HCT116 (cell line): ENCODE results near the gene SYTL5. TPM values are rescaled to one million over a fixed set of nuclear protein-coding genes. Genes with fewer than 3 reads are reported as not detected.

Experiments
- ATAC-seq: fragments of 200-7000 bp; cut with Tn5 transposase; 2 replicates; pipeline ENCODE4 v1.9.1; 2020; ENCODE audit warnings: mild to moderate bottlenecking, moderate library complexity
- BruUV-seq: library from RNA; stranded (reverse); fragments of 400-500 nt; replicated peaks from 2 replicates; lab custom pipeline; 2021; lab: Mats Ljungman, UMichigan
- CTCF ChIA-PET: fragments of 300-600 bp; sonication (Branson Sonifier 250); formaldehyde crosslinking; loops from one replicate; lab custom pipeline; 2021; ENCODE audit warnings: antibody characterized with exemption; lab: Charles Lee
- POLR2A ChIA-PET: fragments of 300-600, 350-600 bp; sonication (Branson Sonifier 250); formaldehyde crosslinking; loops from one replicate; lab custom pipeline; 2021; ENCODE audit warnings: antibody characterized with exemption; lab: Charles Lee
- RAD21 ChIA-PET, 2 experiments: fragments of 300-600 bp; sonication (Branson Sonifier 250); formaldehyde crosslinking; loops; one replicate each; lab custom pipeline; 2023; ENCODE audit warnings: low total read pairs in 2 of 2; ENCODE audit not compliant: uncharacterized antibody in 2 of 2, unreplicated experiment in 2 of 2, low non-redundant PET in 1 of 2; lab: Charles Lee
- DNase-seq: peaks from one replicate; pipeline ENCODE4 v3.0.0-alpha.2; 2010; ENCODE audit warnings: low read depth, low spot score
- H2AFZ ChIP-seq: fragments of 200-600 bp; shearing (Covaris generic), sonication (generic); 2 replicates; pipeline ENCODE4 v1.6.1; 2017; ENCODE audit warnings: low read depth, mixed run types, mixed read lengths, antibody characterized with exemption, low read length; ENCODE audit not compliant: poor library complexity, severe bottlenecking
- H3K27ac ChIP-seq: 2 replicates; pipeline ENCODE4 v1.5.1; 2012; ENCODE audit warnings: low read depth, low read length
- H3K27me3 ChIP-seq: fragments of 200-600 bp; sonication (generic); 2 replicates; pipeline ENCODE4 v1.6.1; 2016; ENCODE audit warnings: mixed run types, low read length, mixed read lengths; ENCODE audit not compliant: insufficient read depth
- H3K36me3 ChIP-seq, 2 experiments: fragments of 200-500 bp in 1 of 2; fragments of 200-600 bp in 1 of 2; sonication (Bioruptor generic) in 1 of 2; sonication (generic) in 1 of 2; 2 replicates each; pipeline versions ENCODE4 v1.5.1 to v1.6.1; 2014 to 2016; ENCODE audit warnings: low read length in 2 of 2, inconsistent platforms in 1 of 2, mixed read lengths in 1 of 2, mixed run types in 1 of 2; ENCODE audit not compliant: insufficient read depth in 2 of 2, control insufficient read depth in 1 of 2
- H3K4me1 ChIP-seq, 2 experiments: fragments of 200-600 bp in 1 of 2; sonication (generic) in 1 of 2; 2 replicates each; pipeline versions ENCODE4 v1.5.1 to v1.6.1; 2012 to 2017; ENCODE audit warnings: low read length in 2 of 2, inconsistent platforms in 1 of 2, mild to moderate bottlenecking in 1 of 2, mixed read lengths in 1 of 2, mixed run types in 1 of 2, moderate library complexity in 1 of 2; ENCODE audit not compliant: insufficient read depth in 2 of 2, control insufficient read depth in 1 of 2
- H3K4me2 ChIP-seq: fragments of 200-600 bp; sonication (generic); 2 replicates; pipeline ENCODE4 v1.6.1; 2017; ENCODE audit warnings: mixed run types, low read length, mixed read lengths
- H3K4me3 ChIP-seq, 2 experiments: fragments of 200-600 bp in 1 of 2; sonication (generic) in 1 of 2; replicated peaks in 1 of 2; 2 replicates each; pipeline ENCODE4 v1.5.1; 2011 to 2016; ENCODE audit warnings: low read length in 2 of 2, control low read depth in 1 of 2, low read depth in 1 of 2, mild to moderate bottlenecking in 1 of 2, mixed read lengths in 1 of 2, mixed run types in 1 of 2
- H3K79me2 ChIP-seq: fragments of 200-600 bp; sonication (generic); 2 replicates; pipeline ENCODE4 v1.6.1; 2017; ENCODE audit warnings: mild to moderate bottlenecking, mixed run types, low read length, moderate library complexity, mixed read lengths; ENCODE audit not compliant: insufficient read depth
- H3K9ac ChIP-seq: fragments of 200-600 bp; sonication (generic); 2 replicates; pipeline ENCODE4 v1.6.1; 2016; ENCODE audit warnings: low read length, mixed read lengths
- H3K9me2 ChIP-seq: fragments of 200-600 bp; sonication (generic), shearing (Covaris generic); 2 replicates; pipeline ENCODE4 v1.6.1; 2017; ENCODE audit warnings: mixed run types, mild to moderate bottlenecking, moderate library complexity; ENCODE audit not compliant: insufficient read depth
- H3K9me3 ChIP-seq, 2 experiments: fragments of 200-500 bp in 1 of 2; fragments of 200-600 bp in 1 of 2; sonication (Bioruptor generic) in 1 of 2; sonication (generic) in 1 of 2; 2 replicates each; pipeline ENCODE4 v1.6.1; 2014 to 2017; ENCODE audit warnings: low read length in 2 of 2, mixed read lengths in 2 of 2, inconsistent platforms in 1 of 2, low read depth in 1 of 2, mild to moderate bottlenecking in 1 of 2, mixed run types in 1 of 2, moderate library complexity in 1 of 2; ENCODE audit not compliant: control insufficient read depth in 1 of 2, insufficient read depth in 1 of 2
- H4K20me1 ChIP-seq: fragments of 200-600 bp; sonication (generic), shearing (Covaris generic); 2 replicates; pipeline ENCODE4 v1.6.1; 2017; ENCODE audit warnings: mixed run types, mild to moderate bottlenecking, moderate library complexity; ENCODE audit not compliant: insufficient read depth
- ATF3 ChIP-seq: IDR thresholded peaks from 2 replicates; pipeline ENCODE4 v1.6.1; 2012
- CBX3 ChIP-seq: IDR thresholded peaks from 2 replicates; pipeline ENCODE4 v1.6.1; 2012; ENCODE audit warnings: low read depth
- CEBPB ChIP-seq: IDR thresholded peaks from 2 replicates; pipeline ENCODE4 v1.6.1; 2012; ENCODE audit warnings: low read depth
- EGR1 ChIP-seq: IDR thresholded peaks from 2 replicates; pipeline ENCODE4 v1.6.1; 2012; ENCODE audit warnings: low read depth
- EZH2 ChIP-seq: fragments of 200-600 bp; sonication (generic); IDR thresholded peaks from 2 replicates; pipeline ENCODE4 v1.6.1; 2017; ENCODE audit warnings: antibody characterized with exemption, mixed run types
- FOSL1 ChIP-seq: IDR thresholded peaks from 2 replicates; pipeline ENCODE4 v1.6.1; 2012; ENCODE audit warnings: low read depth
- MAX ChIP-seq: IDR thresholded peaks from 2 replicates; pipeline ENCODE4 v1.6.1; 2012
- POLR2AphosphoS5 ChIP-seq: IDR thresholded peaks from 2 replicates; pipeline ENCODE4 v1.6.1; 2011; ENCODE audit warnings: mild to moderate bottlenecking, low read depth, low read length, moderate library complexity
- RAD21 ChIP-seq: IDR thresholded peaks from 2 replicates; pipeline ENCODE4 v1.6.1; 2012; ENCODE audit warnings: low read depth, mild to moderate bottlenecking
- REST ChIP-seq: IDR thresholded peaks from 2 replicates; pipeline ENCODE4 v1.6.1; 2012; ENCODE audit warnings: low read depth
- SP1 ChIP-seq: IDR thresholded peaks from 2 replicates; pipeline ENCODE4 v1.6.1; 2012; ENCODE audit warnings: low read depth
- SRF ChIP-seq: IDR thresholded peaks from 2 replicates; pipeline ENCODE4 v1.6.1; 2012; ENCODE audit warnings: low read depth
- YY1 ChIP-seq: IDR thresholded peaks from 2 replicates; pipeline ENCODE4 v1.6.1; 2011; ENCODE audit warnings: low read length, low read depth, moderate library complexity, mild to moderate bottlenecking; ENCODE audit not compliant: insufficient replicate concordance; ENCODE audit errors: extremely low read depth
- ZNF274 ChIP-seq: fragments of 200-500 bp; sonication (Bioruptor generic); IDR thresholded peaks from 2 replicates; pipeline ENCODE4 v1.6.1; 2014; ENCODE audit warnings: mild to moderate bottlenecking, low read depth, low read length, inconsistent platforms
- intact Hi-C: fragments of 100-400 bp; cut with micrococcal nuclease; formaldehyde crosslinking; loops from 2 replicates; pipeline ENCODE4 v1.10.0; 2022
- total RNA-seq: library from RNA; stranded (reverse); gene quantifications from one replicate; pipeline ENCODE4 v1.2.1, GENCODE V29; 2021; ENCODE audit not compliant: unreplicated experiment
- TF ChIP-seq, protein P1 (sequence below), 3 experiments: fragments of 200-600 bp in 1 of 3; sonication (generic) in 1 of 3; IDR thresholded peaks in 2 of 3; conservative IDR thresholded peaks in 1 of 3; 2 replicates each; pipeline ENCODE4 v1.5.1; 2012 to 2017; ENCODE audit warnings: low read depth in 2 of 3, low read length in 2 of 3, antibody characterized with exemption in 1 of 3, borderline replicate concordance in 1 of 3, control low read depth in 1 of 3, mild to moderate bottlenecking in 1 of 3, mixed read lengths in 1 of 3, mixed run types in 1 of 3, moderate library complexity in 1 of 3; ENCODE audit not compliant: insufficient read depth in 1 of 3

Gene SYTL5
- total RNA-seq, 1 experiment from 2014 or later, result 0.20 TPM

DNA sequence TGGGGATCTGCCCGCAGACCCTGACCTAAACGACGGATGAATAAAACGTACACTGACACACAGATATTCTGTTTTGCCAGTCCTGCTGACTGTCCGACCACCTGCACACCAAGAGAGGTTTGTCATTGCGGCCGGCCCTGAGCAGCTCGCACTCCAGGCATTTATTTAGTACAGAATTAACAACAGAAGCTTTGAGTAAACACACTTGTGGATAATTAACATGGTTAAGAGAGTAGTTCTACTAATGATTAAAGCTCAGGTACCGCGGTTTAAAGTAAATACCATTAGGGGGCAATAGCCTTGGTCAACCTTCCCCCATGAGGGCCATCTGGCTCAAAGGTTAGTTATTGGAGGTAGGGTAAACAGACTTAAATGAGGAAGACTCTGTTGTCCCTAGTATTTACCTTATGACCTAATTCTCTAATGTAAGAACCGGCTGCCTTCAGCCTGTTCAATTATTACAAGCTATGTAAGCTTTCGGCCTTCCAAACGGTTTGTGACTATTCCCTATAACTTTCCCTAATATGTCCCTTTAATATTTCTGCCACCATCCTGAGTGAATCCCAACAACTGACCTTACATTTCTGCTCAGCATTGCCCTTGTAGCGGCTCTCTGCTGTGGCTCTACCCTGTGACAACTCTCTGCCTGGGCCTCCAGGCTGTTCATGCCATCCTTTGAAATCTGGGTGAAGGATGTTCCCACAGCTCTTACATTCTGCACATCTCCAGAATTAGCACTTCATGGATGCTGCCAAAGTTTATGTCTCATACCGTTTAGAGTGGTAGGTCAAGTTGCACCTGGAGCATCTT, 46.9 kb upstream of the SYTL5 start (continued):
- TF ChIP-seq, protein P1, sequence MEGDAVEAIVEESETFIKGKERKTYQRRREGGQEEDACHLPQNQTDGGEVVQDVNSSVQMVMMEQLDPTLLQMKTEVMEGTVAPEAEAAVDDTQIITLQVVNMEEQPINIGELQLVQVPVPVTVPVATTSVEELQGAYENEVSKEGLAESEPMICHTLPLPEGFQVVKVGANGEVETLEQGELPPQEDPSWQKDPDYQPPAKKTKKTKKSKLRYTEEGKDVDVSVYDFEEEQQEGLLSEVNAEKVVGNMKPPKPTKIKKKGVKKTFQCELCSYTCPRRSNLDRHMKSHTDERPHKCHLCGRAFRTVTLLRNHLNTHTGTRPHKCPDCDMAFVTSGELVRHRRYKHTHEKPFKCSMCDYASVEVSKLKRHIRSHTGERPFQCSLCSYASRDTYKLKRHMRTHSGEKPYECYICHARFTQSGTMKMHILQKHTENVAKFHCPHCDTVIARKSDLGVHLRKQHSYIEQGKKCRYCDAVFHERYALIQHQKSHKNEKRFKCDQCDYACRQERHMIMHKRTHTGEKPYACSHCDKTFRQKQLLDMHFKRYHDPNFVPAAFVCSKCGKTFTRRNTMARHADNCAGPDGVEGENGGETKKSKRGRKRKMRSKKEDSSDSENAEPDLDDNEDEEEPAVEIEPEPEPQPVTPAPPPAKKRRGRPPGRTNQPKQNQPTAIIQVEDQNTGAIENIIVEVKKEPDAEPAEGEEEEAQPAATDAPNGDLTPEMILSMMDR (IDR thresholded peaks at IDR 0.05 in 2 of 3, conservative IDR thresholded peaks at IDR 0.05 in 1 of 3; ENCODE audit: borderline replicate concordance in 1 of 3, insufficient read depth in 1 of 3, low read depth in 2 of 3, low read length in 2 of 3), result no peak
- no peak for TF ChIP-seq SP1
- TF ChIP-seq CBX3, result no peak
- no peak for TF ChIP-seq SRF
- TF ChIP-seq ATF3, result no peak
- TF ChIP-seq, all 23 proteins: peak for 0

DNA sequence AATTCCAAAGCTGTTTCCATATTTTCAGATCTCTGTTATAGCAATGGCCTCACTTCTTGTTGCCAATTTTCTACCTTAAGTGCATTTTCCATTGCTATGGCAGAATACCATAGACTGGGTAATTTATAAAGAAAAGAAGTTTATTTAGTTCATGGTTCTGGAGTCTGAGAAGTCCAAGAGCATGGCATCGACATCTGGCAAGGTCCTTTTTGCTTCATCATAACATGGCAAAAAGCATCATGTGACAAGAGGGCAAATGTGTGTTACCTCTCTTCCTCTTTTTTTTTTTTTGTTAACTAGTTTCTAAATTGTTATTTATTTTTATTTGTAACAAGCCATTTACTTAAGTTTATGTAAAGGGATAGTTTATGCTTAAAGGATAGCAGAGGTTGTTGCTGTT, 45.2 kb upstream of the SYTL5 start:
- no TSS peak for BruUV-seq
- TF ChIP-seq POLR2AphosphoS5, result no peak
- no peak for TF ChIP-seq ATF3
- TF ChIP-seq SRF, result no peak
- no peak for TF ChIP-seq CBX3
- no peak for TF ChIP-seq EGR1
- no peak for TF ChIP-seq EZH2
- no peak for TF ChIP-seq ZNF274
- TF ChIP-seq, protein P1 (IDR thresholded peaks at IDR 0.05 in 2 of 3, conservative IDR thresholded peaks at IDR 0.05 in 1 of 3; ENCODE audit: borderline replicate concordance in 1 of 3, insufficient read depth in 1 of 3, low read depth in 2 of 3, low read length in 2 of 3), result no peak
- TF ChIP-seq FOSL1, result no peak
- TF ChIP-seq CEBPB, result no peak
- no peak for TF ChIP-seq REST
- TF ChIP-seq RAD21, result no peak
- TF ChIP-seq MAX, result no peak
- TF ChIP-seq YY1, result no peak

More for the DNA sequence above, 45.2 kb upstream of the SYTL5 start:
- Histone ChIP-seq H3K27ac (no peak overlapping the region), H3K27me3 (no peaks in the 10 kb centered on the region), H2AFZ (no peak overlapping the region), H4K20me1 (no peaks in the 10 kb centered on the region), H3K9me3 (no peaks in the 10 kb centered on the region), H3K9me2 (no peaks in the 10 kb centered on the region), H3K4me1 (no peaks in the 10 kb centered on the region), H3K4me3 (no peak overlapping the region), H3K79me2 (no peaks in the 10 kb centered on the region), H3K36me3 (no peaks in the 10 kb centered on the region), H3K9ac (no peak overlapping the region), H3K4me2 (no peak overlapping the region)
- DNase-seq, result no peak
- intact Hi-C loops, result no loop called here
- ChIA-PET RAD21 (no interaction called here), CTCF (no interaction called here), POLR2A (no interaction called here)
- no peak for ATAC-seq
